HS-5 (cell line): ENCODE results near the gene SNRNP200.

ENCODE experiments used
- DNase-seq: peaks from one replicate; pipeline ENCODE4 v3.0.0-alpha.2; 2012; ENCODE audit warnings: low read depth

Gene SNRNP200

GRCh38 chr2:96305091-96305978, at the start of gene SNRNP200:
TSS of gene SNRNP200 (minus strand) at chr2:96305546. CDS start at chr2:96305437, 109 bp downstream.
- DNase-seq: peak; percentile 90

GRCh38 chr2:96354492-96354891, 49.1 kb upstream of the SNRNP200 start:
- no peak for DNase-seq

GRCh38 chr2:96353606-96354101, 48.3 kb upstream of the SNRNP200 start:
- no peak for DNase-seq

GRCh38 chr2:96353032-96353561, 47.8 kb upstream of the SNRNP200 start:
- no peak for DNase-seq

GRCh38 chr2:96347395-96347794, 42.0 kb upstream of the SNRNP200 start:
- no peak for DNase-seq

- DNase-seq: no peak
Observed at GRCh38 chr2:96345868-96346462, 40.6 kb upstream of the SNRNP200 start.

- no peak for DNase-seq
Observed at GRCh38 chr2:96345438-96345837, 40.1 kb upstream of the SNRNP200 start.

- DNase-seq: no peak
Observed at GRCh38 chr2:96344011-96344410, 38.7 kb upstream of the SNRNP200 start.

GRCh38 chr2:96342085-96342484, 36.7 kb upstream of the SNRNP200 start:
- DNase-seq: peak; percentile 95

- DNase-seq: no peak
Observed at GRCh38 chr2:96341641-96342040, 36.3 kb upstream of the SNRNP200 start.

- peak; percentile 93 for DNase-seq
Observed at GRCh38 chr2:96340493-96341414, 35.4 kb upstream of the SNRNP200 start.

- DNase-seq: no peak
Observed at GRCh38 chr2:96336873-96337272, 31.5 kb upstream of the SNRNP200 start.

- DNase-seq: no peak
Observed at GRCh38 chr2:96336104-96336775, 30.9 kb upstream of the SNRNP200 start.

- DNase-seq: no peak
Observed at GRCh38 chr2:96333708-96334107, 28.4 kb upstream of the SNRNP200 start.

- DNase-seq: peak; percentile 99
Observed at GRCh38 chr2:96330407-96330806, 25.1 kb upstream of the SNRNP200 start.

- DNase-seq: no peak
Observed at GRCh38 chr2:96329874-96330273, 24.5 kb upstream of the SNRNP200 start.

- DNase-seq: peak; percentile 98
Observed at GRCh38 chr2:96329456-96329855, 24.1 kb upstream of the SNRNP200 start.

- DNase-seq: no peak
Observed at GRCh38 chr2:96326990-96327820, 21.9 kb upstream of the SNRNP200 start.

- DNase-seq: no peak
Observed at GRCh38 chr2:96326564-96326963, 21.2 kb upstream of the SNRNP200 start.

GRCh38 chr2:96325884-96326255, 20.5 kb upstream of the SNRNP200 start:
- DNase-seq: no peak
